Testis (tissue), 3 donors: Measurements from ENCODE around the gene VPS26A. TPM values are rescaled to one million over a fixed set of nuclear protein-coding genes. Genes with fewer than 3 reads are reported as not detected.

Experiments
- DNase-seq: peaks from one replicate; pipeline ENCODE4 v3.0.0-alpha.2; 2019
- H3K27ac ChIP-seq, 2 donors: fragments of 200-600 bp; sonication (generic); one replicate each; pipeline ENCODE4 v1.5.1; 2019
- H3K27me3 ChIP-seq: fragments of 200-600 bp; sonication (generic); one replicate; pipeline ENCODE4 v1.5.1; 2019
- H3K36me3 ChIP-seq: fragments of 200-600 bp; sonication (generic); one replicate; pipeline ENCODE4 v1.5.1; 2017; ENCODE audit warnings: low read depth; ENCODE audit errors: missing control alignments
- H3K4me1 ChIP-seq: fragments of 200-600 bp; sonication (generic); one replicate; pipeline ENCODE4 v1.5.1; 2019
- H3K4me3 ChIP-seq, 2 donors: fragments of 200-600 bp; sonication (generic); one replicate each; pipeline ENCODE4 v1.5.1; 2017 to 2019
- H3K9me3 ChIP-seq: fragments of 200-600 bp; sonication (generic); one replicate; pipeline ENCODE4 v1.5.1; 2017
- CTCF ChIP-seq, 3 experiments: fragments of 450-650 bp in 2 of 3; fragments of 200-600 bp in 1 of 3; sonication (generic) in 1 of 3; IDR thresholded peaks; one replicate each; pipeline ENCODE4 v1.5.1; 2016 to 2019; ENCODE audit warnings: antibody characterized with exemption in 3 of 3, mild to moderate bottlenecking in 2 of 3, moderate library complexity in 1 of 3
- POLR2A ChIP-seq: fragments of 450-650 bp; IDR thresholded peaks from one replicate; pipeline ENCODE4 v1.6.1; 2017; ENCODE audit warnings: antibody characterized with exemption, mild to moderate bottlenecking, moderate library complexity
- WGBS, 2 donors: methylation state at CpG; one replicate each; pipeline ENCODE4 v1.1.5; 2018; 5-methylcytosine and 5-hydroxymethylcytosine counted together
- intact Hi-C: fragments of 100-400 bp; cut with DNase I; formaldehyde crosslinking; loops from one replicate; pipeline ENCODE4 v1.15.1; 2023; ENCODE audit warnings: low total_unique reads
- polyA plus RNA-seq: library from polyadenylated mRNA; stranded (reverse); fragments of 350-450 nt; fragmentation: Illumina TruSeq; extraction: RNeasy Lipid Tissue Mini Kit (QIAGEN cat#74804); gene quantifications from one replicate; pipeline ENCODE4 v1.2.3, GENCODE V29; 2014; ENCODE audit warnings: low read depth, low replicate concordance; ENCODE audit not compliant: insufficient read depth
- total RNA-seq, 2 donors: library from RNA; depleted of rRNA; stranded (reverse); fragments of >200 nt; gene quantifications; one replicate each; pipeline ENCODE4 v1.2.3, GENCODE V29; 2016

The VPS26A gene
- total and polyA plus RNA-seq, 3 donors from 2014 or later = 53.6 to 65.0 (median 59.8) TPM

- WGBS, 2 donors = 85 to 87% methylated on average over 4 of the region's 4 CpGs
- no peak for TF ChIP-seq CTCF (IDR thresholded peaks at IDR 0.05)
- TF ChIP-seq POLR2A = no peak
Observed at GRCh38 chr10:69182005-69182404, 58.0 kb downstream of the VPS26A start.

GRCh38 chr10:69186524-69186923 lies 62.5 kb downstream of the VPS26A start:
- H3K27me3 ChIP-seq = no peaks in the 10 kb centered on the region
- 81 to 92% methylated on average over 1 of the region's 1 CpG for WGBS, 2 donors
- no peak overlapping the region for H3K27ac ChIP-seq
- no peak for DNase-seq
- no peak overlapping the region for H3K4me3 ChIP-seq
- intact Hi-C loops = no loop called here
- H3K36me3 ChIP-seq = no peaks in the 10 kb centered on the region
- peaks cover under 1% of the 10 kb centered on the region for H3K4me1 ChIP-seq
- no peaks in the 10 kb centered on the region for H3K9me3 ChIP-seq
- TF ChIP-seq POLR2A = no peak
- TF ChIP-seq CTCF (IDR thresholded peaks at IDR 0.05) = no peak

More at GRCh38 chr10:69182005-69182404, 58.0 kb downstream of the VPS26A start:
- intact Hi-C loops = no loop called here
- Histone ChIP-seq H3K9me3 (no peaks in the 10 kb centered on the region), H3K4me3 (no peak overlapping the region), H3K36me3 (no peaks in the 10 kb centered on the region), H3K4me1 (peaks cover 14% of the 10 kb centered on the region), H3K27ac (no peak overlapping the region), H3K27me3 (no peaks in the 10 kb centered on the region)
- no peak for DNase-seq

GRCh38 chr10:69201045-69201444 lies 77.1 kb downstream of the VPS26A start:
- H3K36me3 ChIP-seq = no peaks in the 10 kb centered on the region
- no peaks in the 10 kb centered on the region for H3K9me3 ChIP-seq
- intact Hi-C loops = no loop called here
- no peaks in the 10 kb centered on the region for H3K27me3 ChIP-seq
- H3K4me1 ChIP-seq = no peaks in the 10 kb centered on the region
- H3K27ac ChIP-seq = no peak overlapping the region
- WGBS, 2 donors = 77 to 78% methylated on average over 2 of the region's 2 CpGs
- no peak for DNase-seq
- TF ChIP-seq CTCF (IDR thresholded peaks at IDR 0.05) (no peak), POLR2A (no peak)
- H3K4me3 ChIP-seq = no peak overlapping the region

- no peaks in the 10 kb centered on the region for H3K4me1 ChIP-seq
- no peaks in the 10 kb centered on the region for H3K9me3 ChIP-seq
- TF ChIP-seq CTCF (IDR thresholded peaks at IDR 0.05) = no peak
- no peak for TF ChIP-seq POLR2A
- no peak overlapping the region for H3K4me3 ChIP-seq
- H3K27me3 ChIP-seq = no peaks in the 10 kb centered on the region
- no peak overlapping the region for H3K27ac ChIP-seq
- no peaks in the 10 kb centered on the region for H3K36me3 ChIP-seq
- no peak for DNase-seq
- intact Hi-C loops = no loop called here
- 89 to 92% methylated on average over 1 of the region's 1 CpG for WGBS, 2 donors
Observed at GRCh38 chr10:69202332-69202731, 78.4 kb downstream of the VPS26A start.

- H3K27me3 ChIP-seq = no peaks in the 10 kb centered on the region
Observed at GRCh38 chr10:69208761-69209160, 84.8 kb downstream of the VPS26A start.

More at GRCh38 chr10:69208761-69209160, 84.8 kb downstream of the VPS26A start:
- no peak for DNase-seq
- no peak overlapping the region for H3K4me3 ChIP-seq
- no peaks in the 10 kb centered on the region for H3K36me3 ChIP-seq
- no peaks in the 10 kb centered on the region for H3K9me3 ChIP-seq
- WGBS, 2 donors = 74 to 85% methylated on average over 6 of the region's 6 CpGs
- no peak overlapping the region for H3K27ac ChIP-seq
- no peaks in the 10 kb centered on the region for H3K4me1 ChIP-seq
- TF ChIP-seq POLR2A (no peak), CTCF (IDR thresholded peaks at IDR 0.05) (no peak)
- intact Hi-C loops = no loop called here
